GM21737 (cell line): ENCODE data around the gene CCDC88C.
A peak's percentile ranks its signal among the peaks of the same experiment; 100 is the strongest.

Source experiments
- ATAC-seq: cut with Tn5 transposase; IDR thresholded peaks from one replicate; pipeline ENCODE4 v1.9.1; 2021; ENCODE audit warnings: mild to moderate bottlenecking, moderate library complexity; ENCODE audit not compliant: unreplicated experiment

Gene CCDC88C

GRCh38 chr14:91350813-91351511 is 66.7 kb downstream of the CCDC88C start:
- peak; percentile 49 for ATAC-seq

- no peak for ATAC-seq
These were observed 67.2 kb downstream of the CCDC88C start for GRCh38 chr14:91350483-91350812.

- peak; percentile 51 for ATAC-seq
These were observed 68.0 kb downstream of the CCDC88C start for GRCh38 chr14:91349481-91350074.

- ATAC-seq = no peak
These were observed 68.7 kb downstream of the CCDC88C start for GRCh38 chr14:91348845-91349465.

- no peak for ATAC-seq
These were observed 70.8 kb downstream of the CCDC88C start for GRCh38 chr14:91346838-91347173.

GRCh38 chr14:91344096-91344495 is 73.5 kb downstream of the CCDC88C start:
- no peak for ATAC-seq

- no peak for ATAC-seq
These were observed 74.6 kb downstream of the CCDC88C start for GRCh38 chr14:91343051-91343450.

GRCh38 chr14:91342206-91342760 is 75.3 kb downstream of the CCDC88C start:
- no peak for ATAC-seq

- no peak for ATAC-seq
These were observed 75.9 kb downstream of the CCDC88C start for GRCh38 chr14:91341751-91342154.

- no peak for ATAC-seq
These were observed 76.3 kb downstream of the CCDC88C start for GRCh38 chr14:91341334-91341733.

- ATAC-seq = no peak
These were observed 77.8 kb downstream of the CCDC88C start for GRCh38 chr14:91339671-91340369.

GRCh38 chr14:91339076-91339475 is 78.5 kb downstream of the CCDC88C start:
- ATAC-seq = no peak

- no peak for ATAC-seq
These were observed 79.2 kb downstream of the CCDC88C start for GRCh38 chr14:91338379-91338778.

GRCh38 chr14:91337699-91338335 is 79.8 kb downstream of the CCDC88C start:
- no peak for ATAC-seq

- ATAC-seq = no peak
These were observed 81.5 kb downstream of the CCDC88C start for GRCh38 chr14:91336093-91336450.

- ATAC-seq = no peak
These were observed 82.2 kb downstream of the CCDC88C start for GRCh38 chr14:91335191-91336092.

- peak; percentile 65 for ATAC-seq
These were observed 84.0 kb downstream of the CCDC88C start for GRCh38 chr14:91333650-91334039.

- ATAC-seq = no peak
These were observed 84.5 kb downstream of the CCDC88C start for GRCh38 chr14:91332986-91333649.

GRCh38 chr14:91332171-91332985 is 85.2 kb downstream of the CCDC88C start:
- ATAC-seq = no peak
